IPS-NIHi11 (cell line): Measurements from ENCODE around the gene RAP2A.

ENCODE experiments used
- DNase-seq: peaks from one replicate; pipeline ENCODE4 v3.0.0; 2012; ENCODE audit warnings: mixed read lengths, low spot score

The RAP2A gene

GRCh38 chr13:97448503-97449251, 14.7 kb downstream of the RAP2A start:
- no peak for DNase-seq

- no peak for DNase-seq
These were observed 20.7 kb downstream of the RAP2A start for GRCh38 chr13:97454699-97455098.

GRCh38 chr13:97456047-97456446, 22.1 kb downstream of the RAP2A start:
- DNase-seq = no peak

- DNase-seq = no peak
These were observed 25.3 kb downstream of the RAP2A start for GRCh38 chr13:97459215-97459777.

GRCh38 chr13:97460004-97460775, 26.2 kb downstream of the RAP2A start:
- no peak for DNase-seq

- no peak for DNase-seq
These were observed 26.9 kb downstream of the RAP2A start for GRCh38 chr13:97460853-97461252.

- DNase-seq = no peak
These were observed 30.6 kb downstream of the RAP2A start for GRCh38 chr13:97464561-97464960.

- no peak for DNase-seq
These were observed 32.8 kb downstream of the RAP2A start for GRCh38 chr13:97466722-97467121.

- DNase-seq = no peak
These were observed 34.4 kb downstream of the RAP2A start for GRCh38 chr13:97468331-97468730.

- no peak for DNase-seq
These were observed 37.7 kb downstream of the RAP2A start for GRCh38 chr13:97471711-97472110.

GRCh38 chr13:97474349-97474980, 40.5 kb downstream of the RAP2A start:
- DNase-seq = no peak

- no peak for DNase-seq
These were observed 41.0 kb downstream of the RAP2A start for GRCh38 chr13:97475011-97475410.

GRCh38 chr13:97477844-97478243, 43.9 kb downstream of the RAP2A start:
- no peak for DNase-seq

- DNase-seq = peak; percentile 19
These were observed 44.3 kb downstream of the RAP2A start for GRCh38 chr13:97478247-97478646.

GRCh38 chr13:97483465-97483864, 49.5 kb downstream of the RAP2A start:
- DNase-seq = no peak

- DNase-seq = no peak
These were observed 50.3 kb downstream of the RAP2A start for GRCh38 chr13:97484301-97484700.

- DNase-seq = no peak
These were observed 51.4 kb downstream of the RAP2A start for GRCh38 chr13:97485320-97485719.

GRCh38 chr13:97490702-97491307, 56.8 kb downstream of the RAP2A start:
- no peak for DNase-seq

- DNase-seq = no peak
These were observed 57.5 kb downstream of the RAP2A start for GRCh38 chr13:97491452-97491851.

- DNase-seq = no peak
These were observed 58.3 kb downstream of the RAP2A start for GRCh38 chr13:97492257-97492656.

- no peak for DNase-seq
These were observed 58.9 kb downstream of the RAP2A start for GRCh38 chr13:97492684-97493371.

GRCh38 chr13:97493456-97493855, 59.5 kb downstream of the RAP2A start:
- DNase-seq = no peak
